ENCODE data around the gene CASZ1. TPM values are rescaled to one million over a fixed set of nuclear protein-coding genes. Genes with fewer than 3 reads are reported as not detected.

CASZ1 gene
- total and polyA plus RNA-seq, 2 donors from 2014 or later, result 10.1 to 33.0 TPM

DNA sequence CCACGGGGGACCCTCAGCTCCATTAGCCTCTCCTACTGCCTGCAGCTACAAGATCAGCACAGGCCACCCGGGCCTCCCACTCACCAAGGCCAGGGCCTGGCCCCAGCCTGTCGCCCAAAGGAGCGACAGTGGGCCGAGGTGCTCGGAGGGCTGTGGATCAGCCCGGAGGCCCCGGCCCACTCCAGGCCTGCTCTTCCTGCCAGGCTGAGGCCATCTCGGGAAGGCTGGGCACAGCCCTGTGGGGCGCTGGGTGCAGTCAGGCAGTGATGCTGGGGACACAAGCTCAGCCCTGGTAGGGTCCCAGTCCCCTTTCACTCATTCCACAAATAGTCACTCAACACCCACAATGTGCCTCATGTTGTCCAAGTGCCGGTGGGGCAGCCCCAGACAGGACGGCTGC lies 58.8 kb downstream of the CASZ1 start:
- no peak for FAIRE-seq
- peak overlapping the region in 1 of 3 donors; percentile 8 for H3K9ac ChIP-seq (ENCODE audit: low read length in 3 of 3)
- TF ChIP-seq, protein P1, sequence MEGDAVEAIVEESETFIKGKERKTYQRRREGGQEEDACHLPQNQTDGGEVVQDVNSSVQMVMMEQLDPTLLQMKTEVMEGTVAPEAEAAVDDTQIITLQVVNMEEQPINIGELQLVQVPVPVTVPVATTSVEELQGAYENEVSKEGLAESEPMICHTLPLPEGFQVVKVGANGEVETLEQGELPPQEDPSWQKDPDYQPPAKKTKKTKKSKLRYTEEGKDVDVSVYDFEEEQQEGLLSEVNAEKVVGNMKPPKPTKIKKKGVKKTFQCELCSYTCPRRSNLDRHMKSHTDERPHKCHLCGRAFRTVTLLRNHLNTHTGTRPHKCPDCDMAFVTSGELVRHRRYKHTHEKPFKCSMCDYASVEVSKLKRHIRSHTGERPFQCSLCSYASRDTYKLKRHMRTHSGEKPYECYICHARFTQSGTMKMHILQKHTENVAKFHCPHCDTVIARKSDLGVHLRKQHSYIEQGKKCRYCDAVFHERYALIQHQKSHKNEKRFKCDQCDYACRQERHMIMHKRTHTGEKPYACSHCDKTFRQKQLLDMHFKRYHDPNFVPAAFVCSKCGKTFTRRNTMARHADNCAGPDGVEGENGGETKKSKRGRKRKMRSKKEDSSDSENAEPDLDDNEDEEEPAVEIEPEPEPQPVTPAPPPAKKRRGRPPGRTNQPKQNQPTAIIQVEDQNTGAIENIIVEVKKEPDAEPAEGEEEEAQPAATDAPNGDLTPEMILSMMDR (IDR thresholded peaks at IDR 0.05; ENCODE audit: borderline replicate concordance, extremely low read depth, insufficient read depth), result no peak
- no peak for DNase-seq
- intact Hi-C loops (cut with DNase I), result no loop called here
- H3K4me3 ChIP-seq (ENCODE audit: low read length in 3 of 3), result no peak overlapping the region
- no peaks in the 10 kb centered on the region for H3K27me3 ChIP-seq (ENCODE audit: control insufficient read depth, insufficient read depth, low read length)
- no peaks in the 10 kb centered on the region for H3K36me3 ChIP-seq (ENCODE audit: control insufficient read depth in 2 of 3, insufficient read depth in 3 of 3, low read length in 3 of 3)
- H3K4me1 ChIP-seq (ENCODE audit: control insufficient read depth in 2 of 3, insufficient read depth in 2 of 3, low read depth in 1 of 3, low read length in 3 of 3), result peaks cover 2 to 28% (median 24%) of the 10 kb centered on the region in 3 donors
- H3K9me3 ChIP-seq (ENCODE audit: control insufficient read depth in 2 of 3, insufficient read depth in 1 of 3, low read length in 3 of 3), result no peaks in the 10 kb centered on the region
- H3K27ac ChIP-seq (ENCODE audit: low read depth in 2 of 2, low read length in 2 of 2), result peak overlapping the region; percentile 82 to 83

DNA sequence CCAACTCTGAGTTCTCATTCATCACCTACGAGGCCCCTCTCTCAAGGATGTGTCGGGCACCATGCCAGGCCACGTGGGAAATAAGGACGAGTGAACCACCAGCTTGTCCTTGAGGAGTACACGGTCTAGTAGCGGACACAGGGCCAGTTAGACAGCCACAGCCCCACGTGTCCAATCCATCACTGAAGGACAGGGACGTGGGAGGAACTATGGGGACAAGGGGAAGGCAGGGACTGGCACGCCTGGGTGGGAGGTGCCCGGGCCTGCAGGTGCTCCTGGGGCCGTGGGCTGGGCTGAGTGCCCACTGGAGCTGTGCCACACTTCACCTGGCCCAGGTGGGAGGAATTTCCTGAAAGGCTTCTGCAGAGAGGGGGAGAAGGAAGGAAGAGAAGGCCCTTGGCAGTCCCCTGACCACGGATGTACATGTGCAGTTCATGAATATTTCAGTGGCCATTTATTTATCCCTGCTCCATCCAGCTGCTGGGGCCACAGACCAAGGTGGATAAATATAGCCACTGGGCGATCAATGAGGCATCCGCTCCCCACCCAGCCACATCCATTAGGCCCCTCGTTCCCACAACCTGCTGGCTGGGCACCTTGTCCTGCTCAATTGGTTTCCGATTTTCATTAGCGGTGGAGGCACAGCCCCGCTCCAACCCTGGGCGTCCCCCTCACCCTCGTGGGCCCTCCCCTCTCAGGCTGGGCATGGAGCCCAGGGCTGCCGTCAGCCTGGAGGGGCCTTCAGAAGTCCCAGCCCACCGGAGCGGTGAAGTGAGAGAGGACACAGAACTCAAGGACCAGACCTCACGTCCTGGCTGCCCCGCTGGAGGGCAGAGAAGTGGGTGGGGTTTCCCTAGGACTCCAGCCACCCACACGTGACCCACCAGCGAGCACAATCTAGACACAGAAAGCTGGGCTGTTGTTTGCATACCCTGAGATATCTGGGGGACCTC lies 59.5 kb downstream of the CASZ1 start:
- no peak overlapping the region for H3K4me3 ChIP-seq (ENCODE audit: low read length in 3 of 3)
- H3K4me1 ChIP-seq (ENCODE audit: control insufficient read depth in 2 of 3, insufficient read depth in 2 of 3, low read depth in 1 of 3, low read length in 3 of 3), result peaks cover 2 to 28% (median 24%) of the 10 kb centered on the region in 3 donors
- H3K27ac ChIP-seq (ENCODE audit: low read depth in 2 of 2, low read length in 2 of 2), result peak overlapping the region; percentile 82 to 83
- no peaks in the 10 kb centered on the region for H3K27me3 ChIP-seq (ENCODE audit: control insufficient read depth, insufficient read depth, low read length)
- H3K9ac ChIP-seq (ENCODE audit: low read length in 3 of 3), result peak overlapping the region in 1 of 3 donors; percentile 38
- TF ChIP-seq, protein P1 (IDR thresholded peaks at IDR 0.05; ENCODE audit: borderline replicate concordance, extremely low read depth, insufficient read depth), result no peak
- DNase-seq (peak; percentile 73 to 93 (median 82)), FAIRE-seq (no peak)
- intact Hi-C loops (cut with DNase I), result no loop called here
- H3K9me3 ChIP-seq (ENCODE audit: control insufficient read depth in 2 of 3, insufficient read depth in 1 of 3, low read length in 3 of 3), result no peaks in the 10 kb centered on the region
- no peaks in the 10 kb centered on the region for H3K36me3 ChIP-seq (ENCODE audit: control insufficient read depth in 2 of 3, insufficient read depth in 3 of 3, low read length in 3 of 3)

DNA sequence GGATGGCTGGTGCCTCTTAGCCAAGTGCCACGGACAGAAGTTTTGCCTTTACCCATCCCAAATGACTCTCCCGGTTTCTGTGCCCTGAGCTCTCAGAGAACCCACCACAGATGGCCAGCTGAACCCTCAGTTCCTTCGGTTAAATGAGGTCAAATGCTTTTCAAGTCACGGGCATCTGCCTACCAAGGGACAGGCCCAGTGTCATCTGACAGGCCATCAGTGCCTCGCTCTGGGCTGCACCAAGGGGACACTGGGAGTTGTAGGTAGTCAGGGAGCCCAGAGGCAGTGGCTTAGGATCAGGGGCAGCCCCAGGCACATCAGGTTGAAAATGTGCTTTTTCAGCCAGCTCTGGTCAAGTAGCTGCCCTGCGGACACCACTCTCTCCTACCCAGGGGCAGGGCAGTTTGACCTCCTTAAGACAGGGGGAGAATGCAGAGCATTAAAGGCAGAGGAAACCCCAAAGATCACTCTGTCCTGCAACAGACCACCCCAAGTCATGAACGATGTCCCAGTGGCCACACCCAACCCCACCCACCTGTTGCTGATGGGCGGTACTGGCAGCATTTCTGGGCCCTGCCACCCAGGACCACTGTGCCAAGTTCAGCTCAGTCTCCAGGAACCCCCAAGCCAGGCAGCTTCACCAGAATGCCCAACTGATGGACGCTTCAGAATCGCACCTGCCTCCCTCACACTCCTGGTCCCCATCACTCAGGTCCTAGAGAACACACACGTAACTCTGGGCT lies 60.7 kb downstream of the CASZ1 start:
- Histone ChIP-seq H3K9ac (ENCODE audit: low read length in 3 of 3) (peak overlapping the region in 1 of 3 donors; percentile 26), H3K27ac (ENCODE audit: low read depth in 2 of 2, low read length in 2 of 2) (no peak overlapping the region), H3K36me3 (ENCODE audit: control insufficient read depth in 2 of 3, insufficient read depth in 3 of 3, low read length in 3 of 3) (no peaks in the 10 kb centered on the region), H3K9me3 (ENCODE audit: control insufficient read depth in 2 of 3, insufficient read depth in 1 of 3, low read length in 3 of 3) (no peaks in the 10 kb centered on the region), H3K4me1 (ENCODE audit: control insufficient read depth in 2 of 3, insufficient read depth in 2 of 3, low read depth in 1 of 3, low read length in 3 of 3) (peaks cover 2 to 28% (median 24%) of the 10 kb centered on the region in 3 donors), H3K27me3 (ENCODE audit: control insufficient read depth, insufficient read depth, low read length) (no peaks in the 10 kb centered on the region), H3K4me3 (ENCODE audit: low read length in 3 of 3) (no peak overlapping the region)
- intact Hi-C loops (cut with DNase I), result no loop called here
- no peak for FAIRE-seq
- no peak for DNase-seq
- TF ChIP-seq, protein P1 (IDR thresholded peaks at IDR 0.05; ENCODE audit: borderline replicate concordance, extremely low read depth, insufficient read depth), result no peak
